ENCODE results near the gene RANBP1. TPM values are rescaled to one million over a fixed set of nuclear protein-coding genes. Genes with fewer than 3 reads are reported as not detected.

Gene RANBP1
- total RNA-seq, 2 donors from 2014 or later: 71.2 to 266 TPM

DNA sequence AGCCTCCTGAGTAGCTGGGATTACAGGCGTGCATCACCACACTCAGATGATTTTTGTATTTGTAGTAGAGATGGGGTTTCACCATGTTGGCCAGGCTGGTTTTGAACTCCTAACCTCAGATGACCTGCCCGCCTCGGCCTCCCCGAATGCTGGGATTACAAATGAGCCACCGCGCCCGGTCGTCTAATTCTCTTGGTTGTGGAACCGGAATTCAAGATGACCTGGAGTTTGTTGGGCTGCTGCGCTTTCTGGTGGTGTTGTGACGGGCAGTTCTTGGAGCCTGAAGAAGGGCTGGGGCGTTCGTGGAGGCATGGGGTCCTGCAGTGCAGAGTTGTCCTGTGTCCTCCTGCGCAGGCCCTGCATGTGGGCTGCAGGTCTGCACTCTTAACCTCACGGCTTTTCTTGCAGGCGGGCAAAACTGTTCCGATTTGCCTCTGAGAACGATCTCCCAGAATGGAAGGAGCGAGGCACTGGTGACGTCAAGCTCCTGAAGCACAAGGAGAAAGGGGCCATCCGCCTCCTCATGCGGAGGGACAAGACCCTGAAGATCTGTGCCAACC is 6.0 kb downstream of the RANBP1 start:
- intact Hi-C loops (cut with DNase I): no loop called here
- Histone ChIP-seq H3K9me3 (no peaks in the 10 kb centered on the region), H3K27me3 (no peaks in the 10 kb centered on the region), H3K4me1 (no peaks in the 10 kb centered on the region), H3K27ac (no peak overlapping the region), H3K4me3 (no peak overlapping the region), H3K36me3 (peaks cover 4% of the 10 kb centered on the region), H3K9ac (ENCODE audit: low read depth in 2 of 2, low read length in 2 of 2) (no peak overlapping the region)
- TF ChIP-seq, protein P1, sequence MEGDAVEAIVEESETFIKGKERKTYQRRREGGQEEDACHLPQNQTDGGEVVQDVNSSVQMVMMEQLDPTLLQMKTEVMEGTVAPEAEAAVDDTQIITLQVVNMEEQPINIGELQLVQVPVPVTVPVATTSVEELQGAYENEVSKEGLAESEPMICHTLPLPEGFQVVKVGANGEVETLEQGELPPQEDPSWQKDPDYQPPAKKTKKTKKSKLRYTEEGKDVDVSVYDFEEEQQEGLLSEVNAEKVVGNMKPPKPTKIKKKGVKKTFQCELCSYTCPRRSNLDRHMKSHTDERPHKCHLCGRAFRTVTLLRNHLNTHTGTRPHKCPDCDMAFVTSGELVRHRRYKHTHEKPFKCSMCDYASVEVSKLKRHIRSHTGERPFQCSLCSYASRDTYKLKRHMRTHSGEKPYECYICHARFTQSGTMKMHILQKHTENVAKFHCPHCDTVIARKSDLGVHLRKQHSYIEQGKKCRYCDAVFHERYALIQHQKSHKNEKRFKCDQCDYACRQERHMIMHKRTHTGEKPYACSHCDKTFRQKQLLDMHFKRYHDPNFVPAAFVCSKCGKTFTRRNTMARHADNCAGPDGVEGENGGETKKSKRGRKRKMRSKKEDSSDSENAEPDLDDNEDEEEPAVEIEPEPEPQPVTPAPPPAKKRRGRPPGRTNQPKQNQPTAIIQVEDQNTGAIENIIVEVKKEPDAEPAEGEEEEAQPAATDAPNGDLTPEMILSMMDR (IDR thresholded peaks at IDR 0.05): no peak
- DNase-seq: no peak

DNA sequence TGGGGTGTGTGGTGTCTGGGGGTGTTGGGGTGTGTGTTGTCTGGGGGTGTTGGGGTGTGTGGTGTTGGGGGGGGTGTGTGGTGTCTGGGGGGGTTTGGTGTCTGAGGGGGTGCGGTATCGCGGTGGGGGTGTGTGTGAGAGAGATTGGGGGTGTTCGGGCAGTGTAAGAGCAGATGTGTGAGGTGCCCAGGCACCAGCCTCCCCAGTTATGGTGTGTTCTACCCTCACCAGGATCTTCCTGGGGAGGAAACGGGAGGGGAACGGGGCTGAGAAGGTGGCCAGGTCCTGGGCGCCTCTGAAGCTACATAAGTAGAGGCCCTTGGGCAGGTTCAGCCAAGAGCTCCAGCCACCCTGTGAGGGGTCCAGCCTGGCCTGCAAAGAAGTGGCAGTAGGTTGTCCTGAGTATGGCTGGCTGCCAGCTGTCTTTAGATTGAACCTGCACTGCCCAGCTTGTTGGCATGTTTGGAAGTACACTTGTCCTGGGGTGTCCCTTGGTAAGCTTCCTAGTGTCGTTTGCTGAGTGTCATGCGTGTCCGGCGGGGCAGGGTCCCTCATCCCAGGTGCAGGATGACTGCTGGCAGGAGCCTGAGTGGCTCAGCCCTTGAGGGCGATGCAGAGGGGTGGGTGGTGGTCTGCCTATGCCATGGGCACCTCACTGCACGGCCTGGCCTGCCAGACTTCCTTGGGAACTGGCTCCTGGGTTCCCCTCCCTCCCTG is 7.6 kb downstream of the RANBP1 start:
- Histone ChIP-seq H3K9ac (ENCODE audit: low read depth in 2 of 2, low read length in 2 of 2) (no peak overlapping the region), H3K9me3 (no peaks in the 10 kb centered on the region), H3K4me1 (no peaks in the 10 kb centered on the region), H3K27me3 (no peaks in the 10 kb centered on the region), H3K4me3 (no peak overlapping the region), H3K36me3 (peaks cover 4% of the 10 kb centered on the region), H3K27ac (no peak overlapping the region)
- TF ChIP-seq, protein P1 (IDR thresholded peaks at IDR 0.05): no peak
- no peak for DNase-seq
- intact Hi-C loops (cut with DNase I): no loop called here

- no peaks in the 10 kb centered on the region for H3K27me3 ChIP-seq
- intact Hi-C loops (cut with DNase I): no loop called here
- no peaks in the 10 kb centered on the region for H3K9me3 ChIP-seq
- H3K4me1 ChIP-seq: no peaks in the 10 kb centered on the region
- TF ChIP-seq, protein P1 (IDR thresholded peaks at IDR 0.05): no peak
- peaks cover 4% of the 10 kb centered on the region for H3K36me3 ChIP-seq
- no peak overlapping the region for H3K4me3 ChIP-seq
- no peak overlapping the region for H3K27ac ChIP-seq
- no peak overlapping the region for H3K9ac ChIP-seq (ENCODE audit: low read depth in 2 of 2, low read length in 2 of 2)
- no peak for DNase-seq
These were observed 8.3 kb downstream of the RANBP1 start for GRCh38 chr22:20124083-20124787.

DNA sequence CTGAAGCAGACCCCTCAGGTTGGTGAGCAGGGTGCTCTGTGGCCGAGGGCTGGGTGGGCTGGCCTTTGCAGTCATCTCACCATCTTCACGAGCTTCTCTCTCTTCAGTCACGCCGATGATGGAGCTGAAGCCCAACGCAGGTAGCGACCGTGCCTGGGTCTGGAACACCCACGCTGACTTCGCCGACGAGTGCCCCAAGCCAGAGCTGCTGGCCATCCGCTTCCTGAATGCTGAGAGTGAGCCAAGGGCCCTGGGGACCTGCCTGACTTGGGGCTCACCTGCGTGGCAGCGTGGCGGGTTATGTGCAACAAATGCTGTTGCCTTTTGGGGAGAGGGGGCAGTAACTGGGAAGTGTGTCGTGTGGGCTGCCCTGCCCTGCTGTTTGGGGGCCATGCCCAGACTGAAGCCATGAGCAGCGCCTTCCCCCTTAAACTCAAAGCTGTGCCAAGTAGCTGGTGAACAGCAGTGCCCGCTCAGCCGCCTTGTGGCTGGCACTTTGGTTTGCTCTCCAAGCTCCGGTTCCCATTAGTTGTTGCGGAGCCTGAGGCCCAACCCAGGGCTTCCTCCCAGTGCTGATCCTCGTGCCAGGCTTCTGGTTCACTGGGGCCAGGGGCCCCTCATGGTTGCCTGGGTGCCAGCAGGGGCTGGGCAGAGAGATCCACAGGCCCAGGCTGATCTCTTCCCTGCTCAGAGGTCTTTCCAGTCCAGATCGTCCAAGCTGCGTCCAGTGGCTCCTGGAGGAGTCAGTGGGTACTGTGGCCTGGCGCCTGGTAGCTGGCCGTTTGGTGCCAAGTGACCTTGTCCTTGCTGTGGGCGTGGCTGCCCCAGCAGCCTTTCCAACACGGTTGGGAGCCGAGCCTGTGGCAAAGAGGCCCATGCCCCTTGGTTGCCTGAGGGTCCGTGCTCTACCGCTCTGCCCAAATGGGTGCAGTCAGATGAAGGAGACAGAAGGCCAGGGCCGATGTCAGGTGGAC is 9.6 kb downstream of the RANBP1 start:
- intact Hi-C loops (cut with DNase I): no loop called here
- H3K9ac ChIP-seq (ENCODE audit: low read depth in 2 of 2, low read length in 2 of 2): no peak overlapping the region
- peaks cover 4% of the 10 kb centered on the region for H3K36me3 ChIP-seq

More for the DNA sequence above, 9.6 kb downstream of the RANBP1 start:
- no peaks in the 10 kb centered on the region for H3K4me1 ChIP-seq
- H3K27me3 ChIP-seq: no peaks in the 10 kb centered on the region
- DNase-seq: no peak
- H3K4me3 ChIP-seq: no peak overlapping the region
- H3K27ac ChIP-seq: no peak overlapping the region
- no peaks in the 10 kb centered on the region for H3K9me3 ChIP-seq
- TF ChIP-seq, protein P1 (IDR thresholded peaks at IDR 0.05): no peak
